Spleen (tissue), 11 donors: ENCODE results near the gene SEBOX. TPM values are rescaled to one million over a fixed set of nuclear protein-coding genes. Genes with fewer than 3 reads are reported as not detected.

Source experiments
- DNase-seq: peaks from one replicate; pipeline ENCODE4 v3.0.0-alpha.2; 2020
- H3K27ac ChIP-seq, 8 donors: fragments of 200-600 bp; sonication (generic) in 7 of 8; 1 replicate in 4 of 8; 2 replicates in 4 of 8; pipeline versions ENCODE4 v1.5.0 to v1.8.0; 2016 to 2021; ENCODE audit warnings: inconsistent platforms in 4 of 8, mild to moderate bottlenecking in 4 of 8, moderate library complexity in 1 of 8
- H3K27me3 ChIP-seq, 7 donors: fragments of 200-600 bp; sonication (generic) in 6 of 7; replicated peaks in 1 of 7; 1 replicate in 4 of 7; 2 replicates in 3 of 7; pipeline versions ENCODE4 v1.5.0 to v1.8.0; 2016 to 2021; ENCODE audit warnings: inconsistent platforms in 3 of 7, mild to moderate bottlenecking in 1 of 7
- H3K36me3 ChIP-seq, 6 donors: fragments of 200-600 bp; sonication (generic) in 5 of 6; 1 replicate in 4 of 6; 2 replicates in 2 of 6; pipeline versions ENCODE4 v1.5.0 to v1.8.0; 2016 to 2021; ENCODE audit warnings: inconsistent platforms in 2 of 6
- H3K4me1 ChIP-seq, 6 donors: fragments of 200-600 bp; sonication (generic) in 5 of 6; 1 replicate in 3 of 6; 2 replicates in 3 of 6; pipeline versions ENCODE4 v1.5.0 to v1.8.0; 2016 to 2021; ENCODE audit warnings: inconsistent platforms in 3 of 6
- H3K4me3 ChIP-seq, 8 donors: fragments of 200-600 bp; sonication (generic) in 7 of 8; 1 replicate in 4 of 8; 2 replicates in 4 of 8; pipeline versions ENCODE4 v1.5.0 to v1.8.0; 2016 to 2021; ENCODE audit warnings: inconsistent platforms in 4 of 8, mild to moderate bottlenecking in 4 of 8, moderate library complexity in 2 of 8
- H3K9me3 ChIP-seq, 8 donors: fragments of 200-600 bp; sonication (generic) in 7 of 8; 1 replicate in 4 of 8; 2 replicates in 4 of 8; pipeline versions ENCODE4 v1.5.0 to v1.8.0; 2016 to 2021; ENCODE audit warnings: inconsistent platforms in 4 of 8
- POLR2A ChIP-seq, 3 donors: fragments of 450-650 bp; IDR thresholded peaks; one replicate each; pipeline ENCODE4 v1.5.1; 2017; ENCODE audit warnings: antibody characterized with exemption in 3 of 3, mild to moderate bottlenecking in 1 of 3
- POLR2AphosphoS5 ChIP-seq, 3 donors: sonication (generic); formaldehyde crosslinking; IDR thresholded peaks; one replicate each; pipeline ENCODE4 v1.5.1; 2017; ENCODE audit warnings: antibody characterized with exemption in 3 of 3
- WGBS, 5 donors: extraction: QIAGEN DNeasy Blood & Tissue Kit in 3 of 5; methylation state at CpG; one replicate each; pipeline versions ENCODE4 v1.1.5 to v1.1.7; 2013 to 2018; 5-methylcytosine and 5-hydroxymethylcytosine counted together
- intact Hi-C: fragments of 100-400 bp; cut with DNase I; formaldehyde crosslinking; loops from one replicate; pipeline ENCODE4 v1.15.0; 2023; ENCODE audit warnings: low total_unique reads
- polyA plus RNA-seq, 3 donors: library from polyadenylated mRNA; stranded (reverse); fragments of 200-250 nt; gene quantifications; one replicate each; pipeline ENCODE4 v1.2.1, GENCODE V29; 2013
- total RNA-seq, 7 donors: library from RNA; depleted of rRNA in 3 of 7; stranded (reverse); fragments of >200 nt in 3 of 7; fragmentation: NEBNext Ultra II Directional in 4 of 7; extraction: Animal tissue kit (Norgen Biotek cat#: 25700) in 4 of 7; gene quantifications; one replicate each; pipeline versions ENCODE4 v1.1.0 to v1.2.1, GENCODE V29; 2016 to 2021
- TF ChIP-seq, protein P1 (sequence below), 11 experiments: fragments of 200-600 bp in 7 of 11; fragments of 450-650 bp in 4 of 11; sonication (generic) in 4 of 11; IDR thresholded peaks in 8 of 11; conservative IDR thresholded peaks in 3 of 11; 1 replicate in 7 of 11; 2 replicates in 4 of 11; pipeline versions ENCODE4 v1.4.0 to v1.8.0; 2016 to 2021; ENCODE audit warnings: antibody characterized with exemption in 11 of 11, inconsistent platforms in 4 of 11, mild to moderate bottlenecking in 1 of 11
- donor health status: healthy with polysubstance abuse.
- donor health status: DM: no; HTN: no; CAD: no; lungs with moderate emphysema.
- donor health status: DM: no; HTN: no; CAD: no.
- donor health status: Bipolar disorder and iron deficiency.
- donor health status: healthy.
- donor health status: DM: no; HTN: no; CAD: no.
- donor health status: DM: yes; HTN: yes; CAD: no.

Gene SEBOX
- total and polyA plus RNA-seq, 10 donors, result not detected

DNA sequence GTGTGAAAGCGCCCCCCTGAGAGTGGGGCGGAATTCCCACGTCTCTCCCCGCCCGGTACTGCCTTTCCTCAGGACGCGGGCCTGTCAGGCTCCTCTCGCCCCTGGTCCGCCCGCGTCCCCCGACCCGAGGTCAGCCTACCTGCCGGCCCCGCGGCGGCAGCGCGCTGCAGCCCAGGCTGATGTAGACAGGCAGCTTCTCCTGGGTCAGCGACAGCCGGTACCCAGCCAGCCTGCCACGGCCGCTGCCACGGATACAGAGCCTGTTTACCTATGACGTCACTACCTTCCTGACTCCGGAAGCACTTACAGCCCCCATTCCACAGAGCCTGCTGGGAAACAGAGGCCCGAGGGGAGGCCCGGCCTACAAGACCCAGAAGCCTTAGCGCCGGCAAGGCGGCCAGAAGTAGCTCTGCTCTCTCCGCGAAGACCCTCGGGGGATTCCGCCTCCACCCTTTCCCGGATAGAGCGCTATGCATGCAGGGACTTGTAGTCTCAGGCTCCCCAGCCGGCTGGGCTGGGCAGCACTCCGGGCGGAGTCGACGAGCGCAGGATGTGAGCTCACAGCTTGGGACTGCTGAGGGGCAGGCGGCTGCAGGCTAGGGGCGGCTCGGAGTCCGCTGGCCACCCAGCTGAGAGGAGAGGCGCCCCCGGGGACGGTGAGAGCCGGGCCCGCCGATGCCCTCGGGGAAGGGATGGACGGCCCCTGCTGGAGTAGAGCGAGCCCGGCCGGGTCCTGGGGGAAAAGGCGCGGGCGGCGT is 29.6 kb downstream of the SEBOX start, which contains the start of the genes IFT20 and TNFAIP1:
Gene IFT20, minus strand, starts transcription at position 272 of the 758 bp plus-strand sequence. CDS start 3,487 bp downstream, outside the sequence.
Gene TNFAIP1, plus strand, starts transcription at position 561 of the 758 bp plus-strand sequence. CDS start 3,761 bp downstream, outside the sequence.
- Histone ChIP-seq H3K27ac (peak within 1 kb of the TSS; percentile 89 to 98 (median 96)), H3K9me3 (no peaks in the 10 kb centered on the region), H3K36me3 (peaks cover 4 to 39% (median 25%) of the 10 kb centered on the region in 6 donors), H3K4me1 (peaks cover 20 to 81% (median 63%) of the 10 kb centered on the region in 6 donors), H3K27me3 (no peaks in the 10 kb centered on the region), H3K4me3 (peak within 1 kb of the TSS; percentile 72 to 98 (median 85))
- DNase-seq, result peak; percentile 100
- intact Hi-C loops, result no loop called here
- TF ChIP-seq POLR2AphosphoS5 (IDR thresholded peaks at IDR 0.05) (peak; percentile 99), POLR2A (IDR thresholded peaks at IDR 0.05) (peak; percentile 36 to 97 (median 91))
- TF ChIP-seq, protein P1, sequence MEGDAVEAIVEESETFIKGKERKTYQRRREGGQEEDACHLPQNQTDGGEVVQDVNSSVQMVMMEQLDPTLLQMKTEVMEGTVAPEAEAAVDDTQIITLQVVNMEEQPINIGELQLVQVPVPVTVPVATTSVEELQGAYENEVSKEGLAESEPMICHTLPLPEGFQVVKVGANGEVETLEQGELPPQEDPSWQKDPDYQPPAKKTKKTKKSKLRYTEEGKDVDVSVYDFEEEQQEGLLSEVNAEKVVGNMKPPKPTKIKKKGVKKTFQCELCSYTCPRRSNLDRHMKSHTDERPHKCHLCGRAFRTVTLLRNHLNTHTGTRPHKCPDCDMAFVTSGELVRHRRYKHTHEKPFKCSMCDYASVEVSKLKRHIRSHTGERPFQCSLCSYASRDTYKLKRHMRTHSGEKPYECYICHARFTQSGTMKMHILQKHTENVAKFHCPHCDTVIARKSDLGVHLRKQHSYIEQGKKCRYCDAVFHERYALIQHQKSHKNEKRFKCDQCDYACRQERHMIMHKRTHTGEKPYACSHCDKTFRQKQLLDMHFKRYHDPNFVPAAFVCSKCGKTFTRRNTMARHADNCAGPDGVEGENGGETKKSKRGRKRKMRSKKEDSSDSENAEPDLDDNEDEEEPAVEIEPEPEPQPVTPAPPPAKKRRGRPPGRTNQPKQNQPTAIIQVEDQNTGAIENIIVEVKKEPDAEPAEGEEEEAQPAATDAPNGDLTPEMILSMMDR (IDR thresholded peaks at IDR 0.05 in 8 of 11, conservative IDR thresholded peaks at IDR 0.05 in 3 of 11), result peak in 4 of 11 experiments; percentile 12 to 23 (median 20)
- WGBS, 5 donors, result 0 to 2% (median 0%) methylated on average over 31 to 62 of the region's 62 CpGs

GRCh38 chr17:28334666-28335200 is 30.3 kb downstream of the SEBOX start:
- no peak for DNase-seq

GRCh38 chr17:28334171-28334570 is 30.8 kb downstream of the SEBOX start:
- no peaks in the 10 kb centered on the region for H3K27me3 ChIP-seq
- no peaks in the 10 kb centered on the region for H3K9me3 ChIP-seq
- TF ChIP-seq, protein P1 (IDR thresholded peaks at IDR 0.05 in 8 of 11, conservative IDR thresholded peaks at IDR 0.05 in 3 of 11), result no peak
- TF ChIP-seq POLR2AphosphoS5 (IDR thresholded peaks at IDR 0.05), result peak in 1 of 3 donors; percentile 59
- 40 to 64% (median 47%) methylated on average over 6 of the region's 6 CpGs for WGBS, 5 donors
- intact Hi-C loops, result no loop called here
- peak overlapping the region in 6 of 8 donors; percentile 72 to 98 (median 88) for H3K4me3 ChIP-seq
- peaks cover 20 to 69% (median 51%) of the 10 kb centered on the region in 6 donors for H3K4me1 ChIP-seq
- no peak for DNase-seq
- peak overlapping the region in 7 of 8 donors; percentile 94 to 98 (median 96) for H3K27ac ChIP-seq
- H3K36me3 ChIP-seq, result peaks cover 4 to 39% (median 29%) of the 10 kb centered on the region in 6 donors

More at GRCh38 chr17:28334666-28335200, 30.3 kb downstream of the SEBOX start:
- no peak for TF ChIP-seq POLR2AphosphoS5 (IDR thresholded peaks at IDR 0.05)
- TF ChIP-seq, protein P1 (IDR thresholded peaks at IDR 0.05 in 8 of 11, conservative IDR thresholded peaks at IDR 0.05 in 3 of 11), result no peak
- no peak for TF ChIP-seq POLR2A (IDR thresholded peaks at IDR 0.05)
- Histone ChIP-seq H3K27ac (peak overlapping the region; percentile 45 to 98 (median 96)), H3K27me3 (no peaks in the 10 kb centered on the region), H3K36me3 (peaks cover 4 to 39% (median 27%) of the 10 kb centered on the region in 6 donors), H3K9me3 (no peaks in the 10 kb centered on the region), H3K4me3 (peak overlapping the region; percentile 72 to 98 (median 84)), H3K4me1 (peaks cover 20 to 75% (median 56%) of the 10 kb centered on the region in 6 donors)
- 12 to 15% (median 12%) methylated on average over 17 to 18 of the region's 18 CpGs for WGBS, 5 donors
- intact Hi-C loops, result no loop called here
